Measurements from ENCODE around the gene MECP2.
"Not testable (repeated sequence)": the region's sequence is repeated elsewhere in the genome, so short reads cannot be mapped to it uniquely, and the experiment has no call there.

Gene MECP2

GRCh38 chrX:154000051-154000450 is 97.5 kb downstream of the MECP2 start:
- Histone ChIP-seq H4K91ac (ENCODE audit: low read depth, low read length) (no peak overlapping the region), H3K9ac (ENCODE audit: low read length) (no peak overlapping the region), H3K23ac (ENCODE audit: low read length) (no peak overlapping the region), H4K12ac (ENCODE audit: low read depth, low read length) (no peak overlapping the region), H3K4me2 (ENCODE audit: low read length) (peak overlapping the region; percentile 23), H3K79me1 (ENCODE audit: low read length) (peaks cover 4% of the 10 kb centered on the region), H3K27me3 (ENCODE audit: insufficient read depth, low read length) (no peaks in the 10 kb centered on the region), H3K14ac (ENCODE audit: low read length) (no peak overlapping the region), H4K8ac (ENCODE audit: low read depth, low read length) (no peak overlapping the region), H2BK5ac (ENCODE audit: low read depth, low read length, poor library complexity) (no peak overlapping the region), H2AFZ (ENCODE audit: insufficient read depth, low read length, poor library complexity) (no peak overlapping the region), H3K18ac (ENCODE audit: low read length) (no peak overlapping the region), H3K4me1 (ENCODE audit: control insufficient read depth in 1 of 2, insufficient read depth in 2 of 2, low read length in 2 of 2) (peaks cover 11 to 12% of the 10 kb centered on the region in 2 experiments), H3K27ac (ENCODE audit: low read depth, low read length) (no peak overlapping the region), H3K79me2 (ENCODE audit: control insufficient read depth, insufficient read depth, low read length, poor library complexity) (no peaks in the 10 kb centered on the region), H3K4ac (ENCODE audit: low read depth, low read length) (no peak overlapping the region), H3K4me3 (ENCODE audit: low read depth, low read length) (no peak overlapping the region), H2AK5ac (ENCODE audit: low read length) (no peak overlapping the region), H2BK12ac (ENCODE audit: low read length) (no peak overlapping the region), H2BK120ac (ENCODE audit: insufficient read depth, low read length, poor library complexity) (no peak overlapping the region), H3K9me3 (ENCODE audit: insufficient read depth, low read depth, low read length) (no peaks in the 10 kb centered on the region), H3K36me3 (ENCODE audit: control insufficient read depth in 1 of 2, insufficient read depth in 2 of 2, low read length in 2 of 2) (no peaks in the 10 kb centered on the region)
- no peak for DNase-seq
- no CpG with 5 or more reads among the region's 5 CpGs for WGBS (ENCODE audit: extremely low coverage, insufficient coverage, insufficient read length)

- no peak overlapping the region for H4K12ac ChIP-seq (ENCODE audit: low read depth, low read length)
- H3K36me3 ChIP-seq (ENCODE audit: control insufficient read depth in 1 of 2, insufficient read depth in 2 of 2, low read length in 2 of 2) = no peaks in the 10 kb centered on the region
- H4K8ac ChIP-seq (ENCODE audit: low read depth, low read length) = peak overlapping the region; percentile 56
- H3K27ac ChIP-seq (ENCODE audit: low read depth, low read length) = no peak overlapping the region
- H2BK12ac ChIP-seq (ENCODE audit: low read length) = no peak overlapping the region
- no peak overlapping the region for H4K91ac ChIP-seq (ENCODE audit: low read depth, low read length)
- H2AFZ ChIP-seq (ENCODE audit: insufficient read depth, low read length, poor library complexity) = no peak overlapping the region
- H2AK5ac ChIP-seq (ENCODE audit: low read length) = no peak overlapping the region
- no peak overlapping the region for H3K14ac ChIP-seq (ENCODE audit: low read length)
- no peak overlapping the region for H3K9ac ChIP-seq (ENCODE audit: low read length)
- no peak overlapping the region for H2BK120ac ChIP-seq (ENCODE audit: insufficient read depth, low read length, poor library complexity)
- H3K4ac ChIP-seq (ENCODE audit: low read depth, low read length) = no peak overlapping the region
- no peak for DNase-seq
- no peaks in the 10 kb centered on the region for H3K9me3 ChIP-seq (ENCODE audit: insufficient read depth, low read depth, low read length)
- H2BK5ac ChIP-seq (ENCODE audit: low read depth, low read length, poor library complexity) = no peak overlapping the region
- WGBS (ENCODE audit: extremely low coverage, insufficient coverage, insufficient read length) = no CpG with 5 or more reads among the region's 19 CpGs
- H3K4me1 ChIP-seq (ENCODE audit: control insufficient read depth in 1 of 2, insufficient read depth in 2 of 2, low read length in 2 of 2) = peaks cover 11 to 12% of the 10 kb centered on the region in 2 experiments
- H3K79me2 ChIP-seq (ENCODE audit: control insufficient read depth, insufficient read depth, low read length, poor library complexity) = no peaks in the 10 kb centered on the region
- no peak overlapping the region for H3K4me3 ChIP-seq (ENCODE audit: low read depth, low read length)
- H3K18ac ChIP-seq (ENCODE audit: low read length) = no peak overlapping the region
- H3K23ac ChIP-seq (ENCODE audit: low read length) = no peak overlapping the region
- peak overlapping the region; percentile 23 for H3K4me2 ChIP-seq (ENCODE audit: low read length)
- H3K79me1 ChIP-seq (ENCODE audit: low read length) = peaks cover 4% of the 10 kb centered on the region
- no peaks in the 10 kb centered on the region for H3K27me3 ChIP-seq (ENCODE audit: insufficient read depth, low read length)
Observed at GRCh38 chrX:153999359-154000037, 98.0 kb downstream of the MECP2 start.

- no peaks in the 10 kb centered on the region for H3K36me3 ChIP-seq (ENCODE audit: control insufficient read depth in 1 of 2, insufficient read depth in 2 of 2, low read length in 2 of 2)
- no peak for DNase-seq
- no CpG with 5 or more reads among the region's 8 CpGs for WGBS (ENCODE audit: extremely low coverage, insufficient coverage, insufficient read length)
Observed at GRCh38 chrX:153995504-153995903, 102.0 kb downstream of the MECP2 start.

GRCh38 chrX:153994398-153994797 is 103.1 kb downstream of the MECP2 start:
- H2BK12ac ChIP-seq (ENCODE audit: low read length); H4K8ac ChIP-seq (ENCODE audit: low read depth, low read length); H3K79me2 ChIP-seq (ENCODE audit: control insufficient read depth, insufficient read depth, low read length, poor library complexity); H2AFZ ChIP-seq (ENCODE audit: insufficient read depth, low read length, poor library complexity); H3K27me3 ChIP-seq (ENCODE audit: insufficient read depth, low read length); H3K4ac ChIP-seq (ENCODE audit: low read depth, low read length); H2AK5ac ChIP-seq (ENCODE audit: low read length); H3K23ac ChIP-seq (ENCODE audit: low read length); H3K27ac ChIP-seq (ENCODE audit: low read depth, low read length); H2BK5ac ChIP-seq (ENCODE audit: low read depth, low read length, poor library complexity); H4K91ac ChIP-seq (ENCODE audit: low read depth, low read length); H3K4me2 ChIP-seq (ENCODE audit: low read length); H3K14ac ChIP-seq (ENCODE audit: low read length); H3K79me1 ChIP-seq (ENCODE audit: low read length); H3K4me1 ChIP-seq (ENCODE audit: control insufficient read depth in 1 of 2, insufficient read depth in 2 of 2, low read length in 2 of 2); H3K4me3 ChIP-seq (ENCODE audit: low read depth, low read length); H4K12ac ChIP-seq (ENCODE audit: low read depth, low read length); H2BK120ac ChIP-seq (ENCODE audit: insufficient read depth, low read length, poor library complexity); H3K9ac ChIP-seq (ENCODE audit: low read length); H3K9me3 ChIP-seq (ENCODE audit: insufficient read depth, low read depth, low read length); DNase-seq; H3K36me3 ChIP-seq (ENCODE audit: control insufficient read depth in 1 of 2, insufficient read depth in 2 of 2, low read length in 2 of 2); H3K18ac ChIP-seq (ENCODE audit: low read length): not testable (repeated sequence)
- WGBS (ENCODE audit: extremely low coverage, insufficient coverage, insufficient read length) = no CpG with 5 or more reads among the region's 5 CpGs

More at GRCh38 chrX:153995504-153995903, 102.0 kb downstream of the MECP2 start:
- Histone ChIP-seq H3K14ac (ENCODE audit: low read length) (no peak overlapping the region), H3K27me3 (ENCODE audit: insufficient read depth, low read length) (no peaks in the 10 kb centered on the region), H3K79me1 (ENCODE audit: low read length) (no peaks in the 10 kb centered on the region), H3K18ac (ENCODE audit: low read length) (no peak overlapping the region), H2AFZ (ENCODE audit: insufficient read depth, low read length, poor library complexity) (no peak overlapping the region), H3K9me3 (ENCODE audit: insufficient read depth, low read depth, low read length) (no peaks in the 10 kb centered on the region), H4K91ac (ENCODE audit: low read depth, low read length) (no peak overlapping the region), H2BK5ac (ENCODE audit: low read depth, low read length, poor library complexity) (no peak overlapping the region), H3K4me1 (ENCODE audit: control insufficient read depth in 1 of 2, insufficient read depth in 2 of 2, low read length in 2 of 2) (peaks cover 3 to 8% of the 10 kb centered on the region in 2 experiments), H3K4me3 (ENCODE audit: low read depth, low read length) (no peak overlapping the region), H3K79me2 (ENCODE audit: control insufficient read depth, insufficient read depth, low read length, poor library complexity) (no peaks in the 10 kb centered on the region), H3K4me2 (ENCODE audit: low read length) (no peak overlapping the region), H3K27ac (ENCODE audit: low read depth, low read length) (no peak overlapping the region), H2BK120ac (ENCODE audit: insufficient read depth, low read length, poor library complexity) (no peak overlapping the region), H2AK5ac (ENCODE audit: low read length) (no peak overlapping the region), H4K8ac (ENCODE audit: low read depth, low read length) (no peak overlapping the region), H3K4ac (ENCODE audit: low read depth, low read length) (no peak overlapping the region), H2BK12ac (ENCODE audit: low read length) (no peak overlapping the region), H3K9ac (ENCODE audit: low read length) (no peak overlapping the region), H3K23ac (ENCODE audit: low read length) (no peak overlapping the region), H4K12ac (ENCODE audit: low read depth, low read length) (no peak overlapping the region)
